Aorta (tissue), 5 donors: ENCODE results near the gene MRRF. TPM values are rescaled to one million over a fixed set of nuclear protein-coding genes. Genes with fewer than 3 reads are reported as not detected.

ENCODE experiments used
- ATAC-seq: fragments of 200-7000 bp; cut with Tn5 transposase; one replicate; pipeline ENCODE4 v1.9.1; 2022; ENCODE audit warnings: moderate library complexity; ENCODE audit not compliant: low FRiP score
- DNase-seq, 2 donors: peaks; one replicate each; pipeline ENCODE4 v3.0.0-alpha.2; 2020
- H3K27ac ChIP-seq, 2 donors: one replicate each; pipeline ENCODE4 v1.5.1; 2013; ENCODE audit warnings: low read length in 2 of 2, mild to moderate bottlenecking in 2 of 2, moderate library complexity in 2 of 2, control low read depth in 1 of 2, inconsistent platforms in 1 of 2, low read depth in 1 of 2
- H3K27me3 ChIP-seq, 2 donors: one replicate each; pipeline ENCODE4 v1.6.1; 2013; ENCODE audit warnings: control low read depth in 1 of 2, low read length in 1 of 2, mild to moderate bottlenecking in 1 of 2, moderate library complexity in 1 of 2; ENCODE audit not compliant: insufficient read depth in 2 of 2, control insufficient read depth in 1 of 2
- H3K36me3 ChIP-seq, 2 donors: one replicate each; pipeline ENCODE4 v1.6.1; 2013; ENCODE audit warnings: control low read depth in 1 of 2, low read length in 1 of 2, mild to moderate bottlenecking in 1 of 2; ENCODE audit not compliant: insufficient read depth in 2 of 2, control insufficient read depth in 1 of 2
- H3K4me1 ChIP-seq, 2 donors: one replicate each; pipeline ENCODE4 v1.6.1; 2013; ENCODE audit warnings: low read length in 2 of 2, control low read depth in 1 of 2, mild to moderate bottlenecking in 1 of 2, moderate library complexity in 1 of 2; ENCODE audit not compliant: insufficient read depth in 2 of 2, control insufficient read depth in 1 of 2
- H3K4me3 ChIP-seq, 2 donors: one replicate each; pipeline ENCODE4 v1.5.1; 2013; ENCODE audit warnings: low read length in 2 of 2, control low read depth in 1 of 2, mild to moderate bottlenecking in 1 of 2
- H3K9me3 ChIP-seq: one replicate; pipeline ENCODE4 v1.6.1; 2013; ENCODE audit warnings: mild to moderate bottlenecking, low read length; ENCODE audit not compliant: control insufficient read depth
- WGBS, 2 donors: extraction: QIAGEN DNeasy Blood & Tissue Kit; methylation state at CpG; one replicate each; pipeline ENCODE4 v1.1.7; 2013; 5-methylcytosine and 5-hydroxymethylcytosine counted together
- intact Hi-C, 2 donors: fragments of 100-400 bp; cut with DNase I; formaldehyde crosslinking; loops; one replicate each; pipeline versions ENCODE4 v1.14.2 to v1.15.0; 2022
- polyA plus RNA-seq, 2 donors: library from polyadenylated mRNA; stranded (reverse); fragments of 200-250 nt; gene quantifications; one replicate each; pipeline ENCODE4 v1.2.3, GENCODE V29; 2013
- total RNA-seq, 2 donors: library from RNA; stranded (reverse); fragmentation: NEBNext Ultra II Directional; extraction: Animal tissue kit (Norgen Biotek cat#: 25700); gene quantifications; one replicate each; pipeline ENCODE4 v1.2.1, GENCODE V29; 2021
- donor health status: healthy with polysubstance abuse.
- donor health status: Bipolar disorder and iron deficiency.
- donor health status: DM: no; HTN: no; CAD: no.
- donor health status: DM: no; HTN: no; CAD: no.
- donor health status: DM: yes; HTN: yes; CAD: no.

Gene MRRF
- total and polyA plus RNA-seq, 4 donors: 18.7 to 28.7 (median 20.5) TPM

DNA sequence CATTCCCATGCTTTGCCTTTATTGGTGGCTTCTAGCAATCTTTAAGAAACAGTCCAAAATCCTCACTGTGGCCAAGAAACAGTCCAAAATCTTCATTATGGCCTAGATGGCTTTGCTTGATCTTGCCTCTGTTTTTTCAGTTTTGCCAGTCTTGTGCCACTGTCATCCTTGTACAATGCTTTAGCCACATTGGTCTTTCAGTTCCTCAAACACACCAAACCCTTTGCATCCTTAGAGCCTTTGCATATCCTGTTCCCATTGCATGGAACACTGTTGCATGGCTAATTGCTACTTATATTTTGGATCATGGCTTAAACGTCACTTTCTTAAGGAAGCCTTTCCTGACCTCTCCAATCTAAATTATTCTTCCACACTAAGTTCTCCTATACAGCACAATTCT is 22.1 kb downstream of the MRRF start:
- intact Hi-C loops: no loop called here
- WGBS, 2 donors: 81 to 86% methylated on average over 1 of the region's 1 CpG
- ATAC-seq (no peak), DNase-seq (no peak)
- H3K4me1 ChIP-seq: no peaks in the 10 kb centered on the region
- H3K27ac ChIP-seq: no peak overlapping the region
- H3K36me3 ChIP-seq: peaks cover 9% of the 10 kb centered on the region in 2 donors
- no peak overlapping the region for H3K4me3 ChIP-seq
- H3K9me3 ChIP-seq: no peaks in the 10 kb centered on the region
- H3K27me3 ChIP-seq: no peaks in the 10 kb centered on the region

GRCh38 chr9:122287214-122287720 is 22.6 kb downstream of the MRRF start:
- intact Hi-C loops: no loop called here
- Histone ChIP-seq H3K27me3 (no peaks in the 10 kb centered on the region), H3K27ac (no peak overlapping the region), H3K4me3 (no peak overlapping the region), H3K4me1 (no peaks in the 10 kb centered on the region), H3K9me3 (no peaks in the 10 kb centered on the region), H3K36me3 (peaks cover 10 to 13% of the 10 kb centered on the region in 2 donors)
- DNase-seq (no peak), ATAC-seq (no peak)
- WGBS, 2 donors: 92 to 100% methylated on average over 1 of the region's 1 CpG

DNA sequence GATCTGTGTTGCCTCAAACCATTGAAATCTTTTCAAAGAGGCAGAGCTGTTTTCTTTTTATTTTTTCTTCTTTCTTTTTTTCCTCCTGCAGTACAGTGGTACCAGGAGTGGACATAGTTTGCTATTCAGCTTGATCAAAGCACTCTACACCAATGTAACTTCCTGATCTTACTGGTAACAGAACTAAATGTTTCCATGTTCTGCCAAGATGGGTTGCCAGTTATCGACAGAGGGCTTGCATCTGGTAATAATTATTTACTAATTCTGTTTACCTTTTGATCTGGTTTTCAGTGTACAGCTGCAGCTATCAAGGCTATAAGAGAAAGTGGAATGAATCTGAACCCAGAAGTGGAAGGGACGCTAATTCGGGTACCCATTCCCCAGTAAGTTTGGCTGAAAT is 26.8 kb downstream of the MRRF start:
- H3K27ac ChIP-seq: no peak overlapping the region
- no peaks in the 10 kb centered on the region for H3K4me1 ChIP-seq
- intact Hi-C loops: no loop called here
- DNase-seq (no peak), ATAC-seq (no peak)
- no peaks in the 10 kb centered on the region for H3K9me3 ChIP-seq
- peaks cover 14 to 15% of the 10 kb centered on the region in 2 donors for H3K36me3 ChIP-seq
- no peaks in the 10 kb centered on the region for H3K27me3 ChIP-seq
- WGBS, 2 donors: 86 to 88% methylated on average over 3 of the region's 3 CpGs
- H3K4me3 ChIP-seq: no peak overlapping the region

DNA sequence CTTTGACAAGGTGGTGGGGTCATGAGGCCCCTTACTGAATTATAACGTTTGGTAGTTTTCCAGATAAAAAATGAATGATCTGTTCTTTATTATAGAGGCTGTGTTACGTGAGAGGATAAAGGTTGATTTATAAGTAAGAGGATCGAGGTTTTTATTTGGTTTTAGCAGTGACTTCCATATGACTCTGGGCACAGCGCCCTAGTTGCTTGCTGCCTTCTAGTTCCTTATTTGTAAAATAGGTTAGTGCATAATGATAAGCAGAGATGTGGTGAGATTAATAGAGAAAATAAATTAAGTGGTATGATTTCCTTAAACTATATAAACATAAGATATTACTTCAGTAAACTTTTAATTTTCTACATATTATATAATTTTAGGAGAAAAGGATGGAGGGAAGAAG is 29.8 kb downstream of the MRRF start:
- Histone ChIP-seq H3K27ac (no peak overlapping the region), H3K9me3 (no peaks in the 10 kb centered on the region), H3K27me3 (no peaks in the 10 kb centered on the region), H3K4me1 (no peaks in the 10 kb centered on the region), H3K4me3 (no peak overlapping the region), H3K36me3 (peaks cover 10 to 14% of the 10 kb centered on the region in 2 donors)
- DNase-seq (no peak), ATAC-seq (no peak)
- 58 to 70% methylated on average over 4 of the region's 4 CpGs for WGBS, 2 donors
- intact Hi-C loops: no loop called here

DNA sequence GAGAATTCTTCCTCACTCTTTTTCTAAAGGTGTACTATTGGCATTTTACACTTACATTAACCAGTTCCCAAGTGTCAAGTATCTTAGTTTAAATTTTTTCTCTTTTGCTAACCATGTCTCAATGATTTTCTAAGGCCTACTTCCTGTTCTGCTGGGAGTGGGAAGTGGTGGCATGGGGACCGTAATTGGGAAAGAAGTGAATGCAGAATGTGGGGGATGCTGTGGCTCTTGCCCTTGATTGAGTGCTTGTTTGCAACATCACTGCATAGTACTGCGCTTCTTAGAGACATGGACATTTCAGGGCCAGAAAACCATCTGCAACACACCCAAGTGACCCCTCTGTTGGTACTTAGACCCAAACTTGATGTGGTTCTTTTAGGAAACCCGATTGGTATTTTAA is 32.8 kb downstream of the MRRF start:
- Histone ChIP-seq H3K36me3 (peaks cover 5 to 12% of the 10 kb centered on the region in 2 donors), H3K4me1 (no peaks in the 10 kb centered on the region), H3K27me3 (no peaks in the 10 kb centered on the region), H3K9me3 (no peaks in the 10 kb centered on the region), H3K4me3 (no peak overlapping the region), H3K27ac (no peak overlapping the region)
- DNase-seq (no peak), ATAC-seq (no peak)
- intact Hi-C loops: no loop called here
- 95 to 96% methylated on average over 3 of the region's 3 CpGs for WGBS, 2 donors

GRCh38 chr9:122302237-122303093 is 37.8 kb downstream of the MRRF start:
- no peak overlapping the region for H3K4me3 ChIP-seq

DNA sequence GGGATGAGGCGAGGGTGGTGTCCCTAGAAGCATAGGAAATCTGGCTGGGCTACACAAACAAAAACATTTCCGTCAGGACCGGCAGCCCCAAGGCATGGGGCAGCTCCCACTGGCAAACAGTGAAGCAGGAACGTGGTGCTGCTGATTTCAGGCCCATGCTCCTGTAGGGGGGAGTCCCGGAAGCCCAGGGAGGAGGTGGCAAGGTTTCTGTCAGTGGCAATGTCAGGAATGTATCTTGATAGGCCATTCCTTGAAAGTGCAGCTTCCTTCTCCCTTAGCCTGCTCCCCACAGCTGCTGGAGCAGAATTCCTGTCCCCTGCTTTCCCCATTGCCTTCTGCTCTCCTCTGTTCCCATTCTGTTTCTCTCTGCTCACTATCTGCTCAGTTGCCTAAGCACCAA is 42.4 kb downstream of the MRRF start:
- no peak for ATAC-seq
- Histone ChIP-seq H3K27ac (no peak overlapping the region), H3K9me3 (no peaks in the 10 kb centered on the region), H3K27me3 (no peaks in the 10 kb centered on the region), H3K4me1 (no peaks in the 10 kb centered on the region), H3K4me3 (no peak overlapping the region), H3K36me3 (peaks cover 4 to 6% of the 10 kb centered on the region in 2 donors)
- intact Hi-C loops: no loop called here
- WGBS, 2 donors: 73 to 74% methylated on average over 5 of the region's 5 CpGs
- no peak for DNase-seq

More at GRCh38 chr9:122302237-122303093, 37.8 kb downstream of the MRRF start:
- 90 to 92% methylated on average over 5 of the region's 5 CpGs for WGBS, 2 donors
- no peaks in the 10 kb centered on the region for H3K4me1 ChIP-seq
- intact Hi-C loops: no loop called here
- no peak for ATAC-seq
- H3K9me3 ChIP-seq: no peaks in the 10 kb centered on the region
- peaks cover 4 to 9% of the 10 kb centered on the region in 2 donors for H3K36me3 ChIP-seq
- H3K27me3 ChIP-seq: no peaks in the 10 kb centered on the region
- no peak for DNase-seq
- no peak overlapping the region for H3K27ac ChIP-seq

GRCh38 chr9:122307925-122308324 is 43.2 kb downstream of the MRRF start:
- no peak overlapping the region for H3K27ac ChIP-seq
- no peak for ATAC-seq

DNA sequence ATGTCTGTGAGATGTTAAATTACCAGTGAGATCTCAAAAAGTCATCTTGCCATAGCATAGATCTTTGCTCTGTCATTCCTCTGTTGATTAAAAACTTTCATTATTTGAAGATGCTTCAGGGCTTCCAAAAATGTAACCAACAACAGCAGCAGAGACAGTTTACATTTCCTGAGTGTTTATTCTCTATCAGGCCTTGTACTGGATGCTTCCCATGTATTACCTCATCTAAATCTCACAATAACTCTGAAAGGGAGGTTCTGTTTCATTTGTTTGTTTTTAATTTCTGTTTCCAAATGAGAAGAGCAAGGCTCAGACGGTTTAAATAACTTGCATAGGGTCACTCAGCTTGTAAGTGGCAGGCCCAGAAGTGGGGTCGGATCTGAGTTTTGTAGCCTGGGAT is 45.2 kb downstream of the MRRF start:
- Histone ChIP-seq H3K27ac (no peak overlapping the region), H3K9me3 (no peaks in the 10 kb centered on the region), H3K4me1 (no peaks in the 10 kb centered on the region), H3K36me3 (peaks cover 2 to 9% of the 10 kb centered on the region in 2 donors), H3K4me3 (no peak overlapping the region), H3K27me3 (no peaks in the 10 kb centered on the region)
- 73 to 78% methylated on average over 2 of the region's 2 CpGs for WGBS, 2 donors
- ATAC-seq (no peak), DNase-seq (no peak)
- intact Hi-C loops: no loop called here

More at GRCh38 chr9:122307925-122308324, 43.2 kb downstream of the MRRF start:
- 93 to 100% methylated on average over 1 of the region's 1 CpG for WGBS, 2 donors
- peaks cover 4 to 6% of the 10 kb centered on the region in 2 donors for H3K36me3 ChIP-seq
- intact Hi-C loops: no loop called here
- no peaks in the 10 kb centered on the region for H3K27me3 ChIP-seq
- no peak overlapping the region for H3K4me3 ChIP-seq
- H3K9me3 ChIP-seq: no peaks in the 10 kb centered on the region
- no peaks in the 10 kb centered on the region for H3K4me1 ChIP-seq
- DNase-seq: no peak
